ENCODE measurements around the gene ENAM. TPM values are rescaled to one million over a fixed set of nuclear protein-coding genes. Genes with fewer than 3 reads are reported as not detected.

Gene ENAM
- total and polyA plus RNA-seq, 2 of the 8 experiments (the other 6 are each of a cell fraction or from before 2014, with no cell fraction given): not detected

GRCh38 chr4:70658418-70658817 is 29.9 kb downstream of the ENAM start (continued):
- no peak for TF ChIP-seq CHD1 (IDR thresholded peaks at IDR 0.05; ENCODE audit: low read depth, low read length)
- TF ChIP-seq SRF (IDR thresholded peaks at IDR 0.05; ENCODE audit: low read depth, low read length): no peak
- no peak for TF ChIP-seq NRF1 (IDR thresholded peaks at IDR 0.05; ENCODE audit: low read depth, low read length)

Data from H1 (cell line).